Stimulated activated CD8-positive, alpha-beta memory T cell treated with anti-CD3 and anti-CD28 coated beads, Interleukin-7, amount 100 ng/mL, for 48 hours (primary cell): ENCODE data around the gene BCAS3.
"Not testable (repeated sequence)": the region's sequence is repeated elsewhere in the genome, so short reads cannot be mapped to it uniquely, and the experiment has no call there.

Experiments used
- DNase-seq, 2 donors: peaks; one replicate each; pipeline ENCODE4 v3.0.0-alpha.2; 2020; ENCODE audit warnings: low read depth in 1 of 2; ENCODE audit errors: extremely low read depth in 1 of 2

The BCAS3 gene

DNA sequence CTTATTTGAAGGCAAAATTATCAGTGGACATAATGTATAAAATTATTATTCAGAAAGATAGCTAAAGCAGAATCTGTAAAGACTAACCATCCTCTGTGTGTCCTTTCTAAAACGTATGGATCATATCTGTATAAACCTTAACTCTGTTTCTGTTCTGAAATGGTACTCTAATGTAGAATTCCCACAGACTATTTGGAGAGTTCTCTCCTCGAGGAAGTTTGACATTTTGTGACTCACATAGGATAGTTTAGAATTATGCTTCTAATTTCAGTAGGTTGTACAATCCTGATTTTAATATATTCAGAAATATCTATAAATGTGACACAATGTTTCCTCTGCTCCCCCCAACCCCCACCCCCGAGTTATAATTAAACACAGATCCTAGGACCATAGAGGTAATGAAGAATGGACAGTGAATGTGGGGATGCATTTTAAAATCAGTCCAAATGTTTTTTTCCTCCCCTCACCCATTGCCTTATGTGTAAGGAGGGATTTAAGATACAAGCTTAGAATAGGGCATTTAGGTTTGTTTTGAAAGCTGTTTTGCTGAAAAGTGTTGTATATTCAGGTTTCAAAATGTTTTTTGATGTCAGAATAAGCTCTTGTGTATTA lies 66.8 kb downstream of the BCAS3 start:
- DNase-seq: no peak

DNA sequence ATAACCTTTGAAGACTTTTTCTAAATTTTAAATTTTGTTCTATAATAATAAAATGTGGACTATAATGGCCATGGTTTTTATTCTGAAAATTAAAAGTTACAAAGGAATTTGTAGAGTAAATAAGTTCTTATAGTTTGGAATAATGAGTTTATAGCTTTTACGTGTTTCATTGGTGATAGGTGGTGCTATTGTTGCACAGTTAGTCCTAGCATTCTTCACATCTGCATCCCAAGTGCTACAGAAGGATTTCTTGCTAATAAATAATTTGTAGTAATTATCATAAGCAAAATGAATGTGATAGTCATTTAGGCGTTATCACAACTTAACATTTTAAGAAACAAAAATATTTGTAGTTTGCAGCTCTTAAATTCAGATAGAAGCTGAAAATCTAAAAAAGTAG lies 67.9 kb downstream of the BCAS3 start:
- no peak for DNase-seq

DNA sequence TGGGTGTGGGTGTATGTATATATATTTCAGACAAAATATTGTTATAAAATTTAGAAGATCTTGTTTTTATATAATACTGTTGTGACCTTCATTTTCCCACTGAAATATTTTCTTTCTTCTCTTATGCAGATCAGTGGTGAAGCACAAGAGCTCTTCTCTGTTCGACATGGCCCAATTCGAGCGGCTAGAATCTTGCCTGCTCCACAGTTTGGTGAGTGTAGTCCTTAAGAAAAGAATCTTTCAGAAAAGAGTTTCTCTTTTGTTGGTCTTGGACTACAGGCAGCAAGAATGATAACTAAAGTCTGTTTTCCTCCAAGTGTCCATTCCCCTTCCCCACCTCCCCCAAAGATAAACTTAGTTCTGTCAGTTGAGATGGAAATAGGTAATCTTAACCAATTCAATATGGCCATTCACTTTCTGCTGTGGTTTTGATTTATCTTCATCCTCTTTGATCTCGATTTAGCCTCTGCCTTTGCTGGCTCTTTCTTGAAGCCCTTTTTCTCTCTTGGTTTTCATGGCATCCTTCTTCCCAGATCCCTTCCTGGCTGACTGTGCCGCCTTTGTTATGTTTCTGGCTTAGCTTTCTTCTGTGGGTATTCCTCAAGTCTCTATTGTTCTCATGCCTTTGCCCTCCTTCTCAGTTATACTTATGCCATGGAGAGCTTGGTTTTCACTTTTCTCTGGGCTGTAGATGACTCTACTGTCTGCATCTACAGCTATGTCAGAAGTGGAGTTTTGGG lies 69.6 kb downstream of the BCAS3 start:
- no peak for DNase-seq

DNA sequence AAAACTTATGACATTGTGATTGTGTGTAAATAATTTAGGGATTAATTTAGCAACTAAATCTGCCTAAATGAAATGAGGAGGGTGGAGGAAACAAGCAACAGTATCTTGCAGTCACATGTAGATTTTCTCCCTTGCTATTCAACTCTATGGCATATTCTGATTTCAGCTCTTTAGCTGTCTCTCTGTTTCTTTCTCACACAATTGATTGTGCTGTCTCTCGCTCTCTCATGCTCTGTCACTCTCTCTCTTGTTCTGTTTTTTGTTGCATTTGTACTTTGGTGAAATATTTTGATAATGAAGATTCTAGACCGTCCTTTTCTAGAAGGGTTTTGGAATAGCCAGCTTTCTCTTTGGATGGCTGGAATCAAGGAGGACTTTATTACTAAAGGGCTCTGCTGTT lies 70.6 kb downstream of the BCAS3 start:
- DNase-seq: no peak

DNA sequence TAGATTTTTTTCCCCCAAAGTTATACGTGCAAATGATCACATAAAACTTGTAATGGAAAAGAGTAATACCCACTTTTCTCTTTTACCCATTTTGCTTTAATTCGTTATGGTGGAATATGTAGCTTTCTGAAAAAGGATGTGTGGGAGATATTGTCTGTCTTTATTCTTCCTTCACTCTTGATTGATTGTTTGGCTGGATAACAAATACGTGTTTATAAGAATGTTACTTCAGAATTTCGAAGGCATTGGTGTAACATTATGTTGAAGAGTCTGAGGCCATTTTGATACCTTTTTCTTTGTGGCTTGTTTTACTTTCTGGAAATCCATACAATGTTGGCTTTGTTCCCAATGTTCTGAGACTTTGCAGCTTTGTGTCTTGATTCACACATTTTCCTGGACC lies 71.4 kb downstream of the BCAS3 start:
- DNase-seq: no peak

DNA sequence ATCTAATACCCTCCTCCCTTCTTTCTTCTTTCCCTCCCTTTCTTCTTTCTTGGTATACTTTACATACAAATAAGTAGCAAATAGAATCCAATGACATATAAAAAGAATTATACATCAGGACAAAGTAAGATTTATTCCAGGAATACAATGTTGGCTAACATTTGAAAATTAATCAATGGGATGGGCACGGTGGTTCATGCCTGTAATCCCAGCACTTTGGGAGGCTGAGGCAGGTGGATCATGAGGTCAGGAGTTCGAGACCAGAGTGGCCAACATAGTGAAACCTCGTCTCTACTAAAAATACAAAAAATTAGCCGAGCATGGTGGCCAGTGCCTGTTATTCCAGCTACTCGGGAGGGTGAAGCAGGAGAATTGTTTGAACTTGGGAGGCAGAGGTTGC lies 72.1 kb downstream of the BCAS3 start:
- DNase-seq: no peak

DNA sequence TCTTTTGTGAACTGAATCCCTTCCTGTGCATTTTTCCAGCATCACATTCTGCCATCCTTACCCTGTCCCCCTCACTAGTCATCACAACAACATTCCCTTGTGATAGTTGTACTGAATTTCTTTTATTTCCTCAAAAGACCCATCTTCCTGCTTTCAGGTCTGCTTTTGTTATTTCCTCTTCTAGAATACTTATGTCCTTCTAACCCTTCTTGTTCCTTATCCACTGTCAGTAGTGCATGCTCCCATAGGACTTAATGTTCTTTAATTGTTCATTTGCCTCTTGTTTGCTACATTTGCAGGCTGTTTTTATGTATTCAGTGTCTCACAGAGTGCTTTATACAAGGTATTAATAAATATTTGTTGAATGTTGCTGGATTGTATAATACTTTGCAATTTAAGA lies 73.0 kb downstream of the BCAS3 start:
- DNase-seq: no peak

DNA sequence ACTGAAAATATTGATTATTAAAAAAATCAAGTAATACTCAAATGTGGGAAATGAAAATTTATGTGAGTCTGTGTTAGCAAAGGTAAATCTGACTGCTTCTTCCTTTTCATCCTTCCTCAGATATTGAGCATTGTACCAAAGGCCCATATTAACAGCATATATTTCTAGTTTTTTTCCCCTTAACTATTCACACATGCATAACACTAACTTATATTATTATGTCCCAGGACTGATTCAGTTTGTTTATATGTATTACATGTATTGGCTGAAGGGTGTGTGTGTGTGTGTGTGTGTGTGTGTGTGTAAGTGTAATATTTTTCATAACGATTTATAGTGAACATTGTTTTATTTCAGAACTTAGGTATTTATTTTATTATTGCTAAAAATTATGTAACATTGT lies 74.2 kb downstream of the BCAS3 start:
- no peak for DNase-seq

DNA sequence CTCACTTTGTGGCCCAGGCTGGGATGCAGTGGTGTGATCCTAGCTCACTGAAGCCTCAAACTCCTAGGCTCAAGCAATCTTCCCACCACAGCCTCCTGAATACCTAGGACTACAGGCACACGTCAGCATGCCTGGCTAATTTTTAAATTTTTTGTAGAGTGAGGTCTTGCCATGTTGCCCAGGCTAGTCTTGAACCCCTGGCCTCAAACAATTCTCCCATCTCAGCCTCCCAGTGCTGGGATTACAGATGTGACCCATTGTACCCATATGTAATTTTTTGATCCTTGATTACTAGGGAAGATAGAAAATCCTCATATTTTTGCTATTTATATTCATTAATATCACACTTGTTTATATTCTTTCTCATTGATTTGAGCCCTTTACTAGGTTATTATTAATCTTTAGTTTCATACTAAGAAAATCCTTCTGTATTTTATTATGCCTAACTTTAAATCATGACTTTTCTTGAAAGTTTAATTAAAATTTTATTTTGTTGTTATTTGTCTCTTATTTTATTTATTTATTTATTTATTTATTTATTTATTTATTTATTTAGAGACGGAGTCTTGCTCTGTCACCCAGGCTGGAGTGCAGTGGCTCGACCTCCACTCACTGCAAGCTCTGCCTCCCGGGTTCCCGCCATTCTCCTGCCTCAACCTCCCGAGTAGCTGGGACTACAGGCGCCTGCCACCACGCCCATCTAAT lies 75.4 kb downstream of the BCAS3 start:
- no peak for DNase-seq

DNA sequence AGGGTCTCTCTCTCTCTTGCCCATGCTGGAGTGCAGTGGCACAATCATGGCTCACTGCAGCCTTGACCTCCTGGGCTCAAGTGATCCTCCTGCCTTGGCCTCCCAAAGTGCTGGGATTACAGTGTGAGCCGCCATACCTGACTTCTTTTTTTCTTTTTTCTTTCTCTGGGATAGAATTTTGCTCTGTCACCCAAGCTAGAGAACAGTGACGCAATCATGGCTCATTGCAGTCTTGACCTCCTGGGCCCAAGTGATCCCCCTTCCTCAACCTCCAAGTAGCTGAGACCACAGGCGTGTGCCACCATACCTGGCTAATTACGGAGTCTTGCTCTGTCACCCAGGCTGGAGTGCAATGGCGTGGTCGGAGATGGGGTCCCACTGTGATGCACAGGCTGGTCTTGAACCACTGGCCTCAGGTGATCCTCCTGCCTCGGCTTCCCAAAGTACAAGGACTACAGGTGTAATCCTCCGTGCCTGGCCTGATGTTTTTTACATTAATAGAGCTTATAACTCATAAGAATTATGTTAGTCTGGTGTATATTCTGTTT lies 76.5 kb downstream of the BCAS3 start:
- no peak for DNase-seq

DNA sequence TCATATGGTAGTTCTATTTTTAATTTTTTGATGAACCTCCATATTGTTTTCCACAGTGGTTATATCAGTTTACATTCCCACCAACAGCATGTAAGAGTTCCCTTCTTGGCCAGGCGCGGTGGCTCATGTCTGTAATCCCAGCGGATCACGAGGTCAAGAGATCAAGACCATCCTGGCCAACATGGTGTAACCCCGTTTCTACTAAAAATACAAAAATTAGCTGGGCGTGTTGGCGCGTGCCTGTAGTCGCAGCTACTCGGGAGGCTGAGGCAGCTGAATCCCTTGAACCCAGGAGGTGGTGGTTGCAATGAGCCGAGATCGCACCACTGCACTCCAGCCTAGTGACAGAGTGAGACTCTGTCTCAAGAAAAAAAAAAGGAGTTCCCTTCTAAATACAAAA lies 79.1 kb downstream of the BCAS3 start:
- not testable (repeated sequence) for DNase-seq

DNA sequence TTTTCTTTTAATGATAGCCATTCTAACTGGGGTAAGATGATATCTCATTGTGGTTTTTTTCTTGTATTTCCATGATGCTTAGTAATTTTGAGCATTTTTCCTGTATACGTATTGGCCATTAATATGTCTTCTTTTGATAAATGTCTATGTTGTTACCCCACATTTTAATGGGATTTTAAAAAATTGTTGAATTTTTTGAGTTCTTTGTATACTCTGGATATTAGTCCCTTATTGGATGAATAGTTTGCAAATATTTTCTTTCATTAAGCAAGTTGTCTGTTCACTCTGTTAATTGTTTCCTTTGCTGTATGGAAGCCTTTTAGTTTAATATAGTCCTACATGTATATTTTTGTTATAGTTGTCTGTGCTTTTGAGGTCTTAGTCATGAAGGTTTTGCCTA lies 79.8 kb downstream of the BCAS3 start:
- no peak for DNase-seq

DNA sequence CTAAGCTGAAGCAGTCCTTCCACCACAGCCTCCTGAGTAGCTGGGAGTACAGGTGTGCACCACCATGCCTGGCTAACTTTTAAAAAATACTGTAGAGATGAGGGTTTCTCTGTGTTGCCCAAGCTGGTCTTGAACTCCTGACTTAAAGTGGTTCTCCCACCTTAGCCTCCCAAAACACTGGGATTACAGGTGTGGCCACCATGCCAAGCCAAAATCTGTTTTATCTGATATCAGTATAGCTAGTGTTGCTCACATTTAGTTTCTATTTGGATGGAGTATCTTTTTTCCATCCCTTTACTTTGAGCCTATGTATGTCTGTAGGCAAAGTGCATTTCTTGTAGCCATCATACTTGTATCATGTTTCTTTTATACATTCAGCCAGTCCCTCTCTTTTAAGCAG lies 82.1 kb downstream of the BCAS3 start:
- no peak for DNase-seq

DNA sequence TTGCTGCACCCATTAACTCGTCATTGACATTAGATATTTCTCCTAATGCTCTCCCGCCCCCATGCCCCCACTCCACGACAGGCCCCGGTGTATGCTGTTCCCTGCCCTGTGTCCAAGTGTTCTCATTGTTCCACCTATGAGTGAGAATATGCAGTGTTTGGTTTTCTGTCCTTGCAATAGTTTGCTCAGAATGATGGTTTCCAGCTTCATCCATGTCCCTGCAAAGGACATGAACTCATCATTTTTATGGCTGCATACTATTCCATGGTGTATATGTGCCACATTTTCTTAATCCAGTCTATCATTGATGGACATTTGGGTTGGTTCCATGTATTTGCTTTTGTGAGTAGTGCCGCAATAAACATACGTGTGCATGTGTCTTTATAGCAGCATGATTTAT lies 83.7 kb downstream of the BCAS3 start:
- not testable (repeated sequence) for DNase-seq

DNA sequence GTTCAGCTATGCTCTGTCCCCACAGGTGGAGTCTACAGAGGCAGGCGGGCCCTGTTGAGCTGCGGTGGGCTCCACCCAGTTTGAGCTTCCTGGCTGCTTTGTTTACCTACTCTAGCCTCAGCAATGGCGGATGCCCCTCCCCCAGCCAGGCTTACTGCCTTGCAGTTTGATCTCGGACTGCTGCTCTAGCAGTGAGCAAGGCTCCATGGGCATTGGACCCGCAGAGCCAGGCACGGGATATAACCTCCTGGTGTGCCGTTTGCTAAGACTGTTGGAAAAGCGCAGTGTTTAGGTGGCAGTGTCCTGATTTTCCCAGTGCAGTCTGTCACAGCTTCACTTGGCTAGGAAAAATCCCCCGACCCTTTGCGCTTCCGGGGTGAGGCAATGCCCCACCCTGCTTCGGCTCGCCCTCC lies 89.1 kb downstream of the BCAS3 start:
- DNase-seq: no peak

DNA sequence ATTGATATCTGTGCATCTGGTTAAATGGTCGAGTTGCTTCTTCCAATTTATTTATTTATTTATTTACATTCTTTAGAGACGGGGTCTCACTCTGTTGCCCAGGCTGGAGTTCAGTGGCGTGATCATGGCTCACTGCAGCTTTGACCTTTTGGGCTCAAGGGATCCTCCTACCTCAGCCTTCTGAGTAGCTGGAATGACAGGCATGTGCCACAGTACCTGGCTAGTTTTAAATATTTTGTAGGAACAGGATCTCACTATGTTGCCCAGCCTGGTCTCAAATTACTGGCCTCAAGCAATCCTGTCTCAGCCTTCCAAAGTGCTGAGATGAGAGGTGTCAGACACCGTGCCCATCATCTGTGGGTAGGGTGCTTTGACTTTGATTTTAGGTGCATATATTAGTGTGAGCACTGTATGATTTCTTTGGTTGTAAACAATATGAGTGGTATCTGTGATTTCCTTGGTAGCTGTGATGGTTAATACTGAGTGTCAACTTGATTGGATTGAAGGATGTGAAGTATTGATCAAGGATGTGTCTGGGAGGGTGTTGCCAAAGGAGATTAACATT lies 90.2 kb downstream of the BCAS3 start:
- no peak for DNase-seq

DNA sequence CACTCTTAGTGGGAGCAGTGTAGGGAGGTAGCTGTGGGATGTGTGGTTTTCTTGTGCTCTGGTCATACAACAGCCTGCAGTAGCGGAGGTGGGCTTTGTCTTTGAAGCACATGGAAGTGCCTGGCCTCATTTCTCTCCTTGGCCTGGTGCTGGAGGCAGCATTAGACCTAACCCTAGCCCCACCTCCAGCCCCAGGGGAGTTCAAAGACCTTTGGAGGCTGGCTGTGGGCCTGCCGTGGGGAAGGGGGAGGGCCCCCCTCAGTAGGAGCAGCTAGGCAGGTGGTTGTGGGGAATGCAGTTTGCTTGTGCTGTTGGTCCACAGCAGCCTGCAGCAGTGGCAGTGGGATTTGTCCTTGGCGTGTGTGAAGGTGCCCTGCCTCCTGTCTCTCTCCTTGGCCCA lies 91.7 kb downstream of the BCAS3 start:
- no peak for DNase-seq

DNA sequence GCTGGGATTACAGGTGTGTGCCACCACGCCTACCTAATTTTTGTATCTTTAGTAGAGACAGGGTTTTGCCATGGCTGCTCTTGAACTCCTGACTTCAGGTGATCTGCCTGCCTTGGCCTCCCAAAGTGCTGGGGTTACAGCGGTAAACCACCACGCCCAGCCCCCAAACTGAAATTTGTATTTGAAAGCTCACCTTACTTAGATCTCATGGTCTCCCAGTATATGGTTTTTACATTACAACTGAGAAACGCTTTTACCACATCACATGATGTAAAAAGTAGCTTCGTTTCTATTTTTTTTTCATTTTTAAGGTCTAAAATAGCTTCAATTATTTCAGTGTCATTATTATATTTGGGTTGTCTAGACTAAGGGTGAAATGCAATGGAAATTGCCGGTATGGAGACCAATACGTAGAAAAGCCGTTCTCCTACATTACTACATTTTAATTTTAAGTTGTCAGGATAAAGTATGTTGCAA lies 93.3 kb downstream of the BCAS3 start:
- DNase-seq: no peak

DNA sequence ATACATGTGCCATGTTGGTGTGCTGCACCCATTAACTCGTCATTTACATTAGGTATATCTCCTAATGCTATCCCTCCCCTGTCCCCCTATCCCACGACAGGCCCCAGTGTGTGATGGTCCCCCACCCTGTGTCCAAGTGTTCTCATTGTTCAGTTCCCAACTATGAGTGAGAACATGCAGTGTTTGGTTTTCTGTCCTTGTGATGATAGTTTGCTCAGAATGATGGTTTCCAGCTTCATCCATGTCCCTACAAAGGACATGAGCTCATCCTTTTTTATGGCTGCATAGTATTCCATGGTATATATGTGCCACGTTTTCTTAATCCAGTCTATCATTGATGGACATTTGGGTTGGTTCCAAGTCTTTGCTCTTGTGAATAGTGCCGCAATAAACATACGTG lies 94.0 kb downstream of the BCAS3 start:
- not testable (repeated sequence) for DNase-seq

DNA sequence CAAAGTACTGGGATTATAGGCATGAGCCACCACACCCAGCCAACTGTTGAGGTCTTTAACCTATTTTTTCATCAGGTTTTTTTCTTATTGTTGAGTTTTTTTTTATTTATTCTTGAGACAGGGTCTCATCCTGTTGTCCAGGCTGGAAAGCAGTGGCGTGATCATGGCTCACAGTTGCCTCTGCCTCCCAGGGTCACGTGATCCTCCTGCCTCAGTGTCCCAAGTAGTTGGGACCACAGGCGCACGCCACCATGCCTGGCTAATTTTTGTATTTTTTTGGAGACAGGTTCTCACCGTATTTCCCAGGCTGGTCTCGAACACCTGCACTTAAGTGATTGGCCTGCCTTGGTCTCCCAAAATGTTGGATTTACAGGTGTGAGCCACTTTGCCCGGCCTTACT lies 95.9 kb downstream of the BCAS3 start:
- no peak for DNase-seq

DNA sequence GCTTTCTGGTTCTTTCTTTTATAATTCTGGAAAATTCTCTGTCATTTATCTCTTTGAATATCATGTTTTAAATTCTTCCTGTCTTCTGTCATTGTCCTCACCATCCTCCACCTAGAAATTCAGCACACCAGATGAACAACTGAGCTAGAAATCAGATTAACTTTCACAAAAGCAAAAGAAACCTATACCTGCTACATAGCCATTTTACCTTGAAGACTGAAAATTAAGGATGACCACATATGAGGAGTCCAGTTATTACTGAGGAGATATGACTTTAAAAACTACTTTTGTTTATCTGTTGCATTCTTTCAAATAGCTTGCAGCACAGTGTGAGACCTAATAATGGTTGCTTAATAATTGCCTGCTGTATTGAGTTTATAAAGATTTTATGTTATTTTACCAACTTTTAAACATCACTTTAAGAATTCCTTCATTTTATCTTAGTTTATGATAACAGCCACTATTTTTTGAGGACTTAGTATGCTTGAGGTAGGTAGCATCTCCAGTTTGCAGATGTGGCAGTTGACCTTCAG lies 104.3 kb downstream of the BCAS3 start:
- no peak for DNase-seq
